ENCODE measurements around the gene WDFY1. TPM values are rescaled to one million over a fixed set of nuclear protein-coding genes. Genes with fewer than 3 reads are reported as not detected.

Gene WDFY1
- total and polyA plus RNA-seq, 2 experiments from 2014 or later = 54.5 to 127 TPM

DNA sequence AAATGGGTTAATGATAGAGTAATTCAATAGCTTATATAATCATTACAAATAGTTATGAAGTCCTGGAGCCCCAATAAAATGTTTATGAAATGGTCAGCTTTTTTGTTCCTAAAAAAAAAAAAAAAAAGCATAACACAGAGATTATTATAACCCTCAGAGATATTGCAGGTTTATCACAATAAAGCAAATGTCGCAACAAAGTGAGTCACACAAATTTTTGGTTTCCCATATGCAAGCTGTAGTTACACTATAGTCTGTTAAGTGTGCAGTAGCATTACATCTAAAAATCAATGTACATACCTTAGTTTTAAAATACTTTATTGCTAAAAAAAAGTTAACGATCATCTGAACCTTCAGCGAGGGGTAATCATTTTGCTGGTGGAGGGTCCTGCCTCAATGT, 20.0 kb downstream of the WDFY1 start:
- Histone ChIP-seq H3K9me2 (ENCODE audit: insufficient read depth) (no peaks in the 10 kb centered on the region), H3K79me2 (replicated peaks; ENCODE audit: insufficient read depth) (peaks cover 100% of the 10 kb centered on the region), H3K4me1 (ENCODE audit: insufficient read depth) (peaks cover 6% of the 10 kb centered on the region), H3K27me3 (ENCODE audit: insufficient read depth) (no peaks in the 10 kb centered on the region), H3K36me3 (ENCODE audit: insufficient read depth) (no peaks in the 10 kb centered on the region), H3K4me3 (no peak overlapping the region), H3F3A (replicated peaks; ENCODE audit: low read depth) (no peaks in the 10 kb centered on the region), H3K4me2 (no peak overlapping the region), H3K27ac (ENCODE audit: low read depth) (no peak overlapping the region), H4K20me1 (replicated peaks; ENCODE audit: insufficient read depth) (peaks cover 33% of the 10 kb centered on the region), H2AFZ (no peak overlapping the region)
- no peak for TF ChIP-seq ZNF331 (CRISPR knock-in tag; IDR thresholded peaks at IDR 0.05; ENCODE audit: low read depth)
- TF ChIP-seq NANOG (IDR thresholded peaks at IDR 0.05; ENCODE audit: borderline replicate concordance) = no peak
- no peak for TF ChIP-seq STAT1 (IDR thresholded peaks at IDR 0.05; ENCODE audit: unreplicated experiment)
- no peak for TF ChIP-seq EZH2phosphoT487 (IDR thresholded peaks at IDR 0.05; ENCODE audit: unreplicated experiment)
- TF ChIP-seq, protein P1, sequence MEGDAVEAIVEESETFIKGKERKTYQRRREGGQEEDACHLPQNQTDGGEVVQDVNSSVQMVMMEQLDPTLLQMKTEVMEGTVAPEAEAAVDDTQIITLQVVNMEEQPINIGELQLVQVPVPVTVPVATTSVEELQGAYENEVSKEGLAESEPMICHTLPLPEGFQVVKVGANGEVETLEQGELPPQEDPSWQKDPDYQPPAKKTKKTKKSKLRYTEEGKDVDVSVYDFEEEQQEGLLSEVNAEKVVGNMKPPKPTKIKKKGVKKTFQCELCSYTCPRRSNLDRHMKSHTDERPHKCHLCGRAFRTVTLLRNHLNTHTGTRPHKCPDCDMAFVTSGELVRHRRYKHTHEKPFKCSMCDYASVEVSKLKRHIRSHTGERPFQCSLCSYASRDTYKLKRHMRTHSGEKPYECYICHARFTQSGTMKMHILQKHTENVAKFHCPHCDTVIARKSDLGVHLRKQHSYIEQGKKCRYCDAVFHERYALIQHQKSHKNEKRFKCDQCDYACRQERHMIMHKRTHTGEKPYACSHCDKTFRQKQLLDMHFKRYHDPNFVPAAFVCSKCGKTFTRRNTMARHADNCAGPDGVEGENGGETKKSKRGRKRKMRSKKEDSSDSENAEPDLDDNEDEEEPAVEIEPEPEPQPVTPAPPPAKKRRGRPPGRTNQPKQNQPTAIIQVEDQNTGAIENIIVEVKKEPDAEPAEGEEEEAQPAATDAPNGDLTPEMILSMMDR (conservative IDR thresholded peaks at IDR 0.05; ENCODE audit: low read depth in 2 of 2) = no peak
- Mint-ChIP-seq H3K9me3 (peaks cover 7% of the 10 kb centered on the region; the same call in 2 of the 3 replicates), H3K27ac (no peak overlapping the region), H3K4me1 (peaks cover 11% of the 10 kb centered on the region; the same call in 2 of the 3 replicates), H3K4me3 (no peak overlapping the region), H3K27me3 (ENCODE audit: insufficient read depth, low read depth, poor library complexity) (no peaks in the 10 kb centered on the region), H3K36me3 (ENCODE audit: low read depth) (peaks cover 41% of the 10 kb centered on the region; the same call in 2 of the 3 replicates)
- ATAC-seq (no peak), DNase-seq (ENCODE audit: low spot score) (no peak)

DNA sequence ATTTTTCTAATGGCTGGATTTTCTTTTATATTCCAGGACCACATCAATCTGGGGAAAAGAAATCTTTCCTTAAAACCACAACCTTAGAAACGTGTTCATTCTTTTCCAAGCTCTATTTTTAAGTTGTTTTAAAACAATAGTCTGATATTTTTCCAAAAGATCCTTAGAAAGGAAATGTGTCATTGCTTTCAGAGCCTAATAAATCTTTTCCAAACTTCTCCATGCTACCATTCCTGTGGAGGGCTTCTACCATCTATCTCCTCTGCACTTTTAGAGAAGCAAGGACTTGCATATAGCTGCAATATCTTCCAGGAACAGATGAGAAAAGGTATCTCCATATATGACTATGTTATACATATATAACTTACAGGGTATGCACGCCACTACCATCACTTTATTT, 21.2 kb downstream of the WDFY1 start:
- Histone ChIP-seq H3K9me2 (ENCODE audit: insufficient read depth) (no peaks in the 10 kb centered on the region), H3K79me2 (replicated peaks; ENCODE audit: insufficient read depth) (peaks cover 100% of the 10 kb centered on the region), H3K4me1 (ENCODE audit: insufficient read depth) (no peaks in the 10 kb centered on the region), H3K27me3 (ENCODE audit: insufficient read depth) (no peaks in the 10 kb centered on the region), H3K4me3 (no peak overlapping the region), H4K20me1 (replicated peaks; ENCODE audit: insufficient read depth) (peaks cover 38% of the 10 kb centered on the region), H3K36me3 (ENCODE audit: insufficient read depth) (no peaks in the 10 kb centered on the region), H3K27ac (ENCODE audit: low read depth) (no peak overlapping the region), H3F3A (replicated peaks; ENCODE audit: low read depth) (no peaks in the 10 kb centered on the region), H3K4me2 (no peak overlapping the region), H2AFZ (no peak overlapping the region)
- peaks cover 41% of the 10 kb centered on the region; the same call in 2 of the 3 replicates for H3K36me3 Mint-ChIP-seq (ENCODE audit: low read depth)
- H3K4me1 Mint-ChIP-seq = 0 out of 3 replicates have a peak, but pooled peaks cover 2% of the 10 kb centered on the region
- H3K27ac Mint-ChIP-seq = no peak overlapping the region
- DNase-seq (ENCODE audit: low spot score) (no peak), ATAC-seq (no peak)
- H3K27me3 Mint-ChIP-seq (ENCODE audit: insufficient read depth, low read depth, poor library complexity) = peaks cover under 1% of the 10 kb centered on the region
- H3K9me3 Mint-ChIP-seq = peaks cover 7% of the 10 kb centered on the region; the same call in 2 of the 3 replicates
- no peak overlapping the region for H3K4me3 Mint-ChIP-seq
- TF ChIP-seq POLR2AphosphoS5 (IDR thresholded peaks at IDR 0.05; ENCODE audit: low read depth) (no peak), EZH2phosphoT487 (IDR thresholded peaks at IDR 0.05; ENCODE audit: unreplicated experiment) (no peak), JUNB (IDR thresholded peaks at IDR 0.05; ENCODE audit: unreplicated experiment) (no peak), NANOG (IDR thresholded peaks at IDR 0.05; ENCODE audit: borderline replicate concordance) (no peak), ZNF331 (CRISPR knock-in tag; IDR thresholded peaks at IDR 0.05; ENCODE audit: low read depth) (no peak), STAT1 (IDR thresholded peaks at IDR 0.05; ENCODE audit: unreplicated experiment) (no peak), EZH2 (IDR thresholded peaks at IDR 0.05; ENCODE audit: low read depth, unreplicated experiment) (no peak), CREB1 (CRISPR knock-in tag; IDR thresholded peaks at IDR 0.05; ENCODE audit: low read depth) (no peak), ZNF114 (CRISPR knock-in tag; IDR thresholded peaks at IDR 0.05) (no peak)
- TF ChIP-seq, protein P2, sequence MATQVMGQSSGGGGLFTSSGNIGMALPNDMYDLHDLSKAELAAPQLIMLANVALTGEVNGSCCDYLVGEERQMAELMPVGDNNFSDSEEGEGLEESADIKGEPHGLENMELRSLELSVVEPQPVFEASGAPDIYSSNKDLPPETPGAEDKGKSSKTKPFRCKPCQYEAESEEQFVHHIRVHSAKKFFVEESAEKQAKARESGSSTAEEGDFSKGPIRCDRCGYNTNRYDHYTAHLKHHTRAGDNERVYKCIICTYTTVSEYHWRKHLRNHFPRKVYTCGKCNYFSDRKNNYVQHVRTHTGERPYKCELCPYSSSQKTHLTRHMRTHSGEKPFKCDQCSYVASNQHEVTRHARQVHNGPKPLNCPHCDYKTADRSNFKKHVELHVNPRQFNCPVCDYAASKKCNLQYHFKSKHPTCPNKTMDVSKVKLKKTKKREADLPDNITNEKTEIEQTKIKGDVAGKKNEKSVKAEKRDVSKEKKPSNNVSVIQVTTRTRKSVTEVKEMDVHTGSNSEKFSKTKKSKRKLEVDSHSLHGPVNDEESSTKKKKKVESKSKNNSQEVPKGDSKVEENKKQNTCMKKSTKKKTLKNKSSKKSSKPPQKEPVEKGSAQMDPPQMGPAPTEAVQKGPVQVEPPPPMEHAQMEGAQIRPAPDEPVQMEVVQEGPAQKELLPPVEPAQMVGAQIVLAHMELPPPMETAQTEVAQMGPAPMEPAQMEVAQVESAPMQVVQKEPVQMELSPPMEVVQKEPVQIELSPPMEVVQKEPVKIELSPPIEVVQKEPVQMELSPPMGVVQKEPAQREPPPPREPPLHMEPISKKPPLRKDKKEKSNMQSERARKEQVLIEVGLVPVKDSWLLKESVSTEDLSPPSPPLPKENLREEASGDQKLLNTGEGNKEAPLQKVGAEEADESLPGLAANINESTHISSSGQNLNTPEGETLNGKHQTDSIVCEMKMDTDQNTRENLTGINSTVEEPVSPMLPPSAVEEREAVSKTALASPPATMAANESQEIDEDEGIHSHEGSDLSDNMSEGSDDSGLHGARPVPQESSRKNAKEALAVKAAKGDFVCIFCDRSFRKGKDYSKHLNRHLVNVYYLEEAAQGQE (IDR thresholded peaks at IDR 0.05; ENCODE audit: unreplicated experiment) = no peak
- TF ChIP-seq, protein P1 (conservative IDR thresholded peaks at IDR 0.05; ENCODE audit: low read depth in 2 of 2) = no peak
- TF ChIP-seq, protein P3, sequence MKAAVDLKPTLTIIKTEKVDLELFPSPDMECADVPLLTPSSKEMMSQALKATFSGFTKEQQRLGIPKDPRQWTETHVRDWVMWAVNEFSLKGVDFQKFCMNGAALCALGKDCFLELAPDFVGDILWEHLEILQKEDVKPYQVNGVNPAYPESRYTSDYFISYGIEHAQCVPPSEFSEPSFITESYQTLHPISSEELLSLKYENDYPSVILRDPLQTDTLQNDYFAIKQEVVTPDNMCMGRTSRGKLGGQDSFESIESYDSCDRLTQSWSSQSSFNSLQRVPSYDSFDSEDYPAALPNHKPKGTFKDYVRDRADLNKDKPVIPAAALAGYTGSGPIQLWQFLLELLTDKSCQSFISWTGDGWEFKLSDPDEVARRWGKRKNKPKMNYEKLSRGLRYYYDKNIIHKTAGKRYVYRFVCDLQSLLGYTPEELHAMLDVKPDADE (IDR thresholded peaks at IDR 0.05) = no peak

Data from GM23338 (cell line).